Brain pericyte (primary cell): ENCODE measurements around the gene CCDC33.

Experiments used
- DNase-seq: peaks from one replicate; pipeline ENCODE4 v3.0.0-alpha.2; 2012; ENCODE audit warnings: low read depth, low spot score

The CCDC33 gene

DNA sequence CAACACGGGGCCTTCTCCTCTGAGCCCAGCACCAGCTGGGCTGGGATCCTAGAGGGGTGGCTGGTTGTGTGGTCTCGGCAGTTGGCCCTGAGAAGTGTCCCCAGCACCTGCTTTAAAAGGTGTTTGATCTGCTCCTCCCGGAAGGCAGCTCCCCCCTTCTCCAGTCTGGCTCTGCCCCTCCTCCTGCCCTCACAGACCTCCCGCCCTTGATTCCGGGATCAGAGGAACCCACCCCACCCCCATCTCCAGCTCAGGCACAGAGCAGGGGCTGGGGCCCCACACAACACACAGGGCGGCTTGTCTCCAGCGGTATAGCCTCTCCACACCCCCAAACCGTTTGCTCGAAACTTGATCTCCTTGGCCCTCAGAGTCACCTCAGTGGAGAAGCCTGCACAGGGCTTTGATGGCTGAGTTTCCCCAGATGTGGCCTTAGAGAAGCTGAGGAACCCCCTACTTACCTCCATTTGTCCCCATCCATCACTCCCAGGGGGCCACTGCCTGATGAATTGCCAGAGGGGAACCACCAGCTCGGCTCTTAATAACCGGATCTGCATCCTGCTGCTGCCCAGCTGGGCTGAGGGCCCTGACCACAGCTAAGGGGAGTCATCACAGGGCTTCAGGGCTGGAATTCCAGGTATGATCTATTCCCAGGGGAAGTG, 27.1 kb upstream of the CCDC33 start:
- no peak for DNase-seq

DNA sequence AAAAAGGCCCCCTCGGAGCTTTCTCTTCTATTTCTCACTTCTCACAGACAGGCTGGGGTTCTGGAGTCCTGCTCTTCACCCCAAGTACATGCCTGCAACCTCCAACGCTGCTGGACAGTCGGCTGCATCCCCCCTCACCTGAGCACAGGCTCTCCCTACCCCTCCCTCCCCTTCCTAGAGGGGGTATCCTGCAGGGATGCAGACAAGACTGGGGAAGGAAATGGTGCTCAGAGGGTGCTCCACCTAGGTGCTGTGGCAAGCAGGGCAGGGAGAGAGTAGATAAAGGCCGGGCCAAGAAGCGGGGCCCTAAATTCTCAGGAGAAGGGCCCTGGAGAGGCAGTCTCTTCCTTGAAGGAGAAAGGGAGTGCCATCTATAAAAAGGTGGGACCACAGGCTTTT, 26.6 kb upstream of the CCDC33 start:
- no peak for DNase-seq

DNA sequence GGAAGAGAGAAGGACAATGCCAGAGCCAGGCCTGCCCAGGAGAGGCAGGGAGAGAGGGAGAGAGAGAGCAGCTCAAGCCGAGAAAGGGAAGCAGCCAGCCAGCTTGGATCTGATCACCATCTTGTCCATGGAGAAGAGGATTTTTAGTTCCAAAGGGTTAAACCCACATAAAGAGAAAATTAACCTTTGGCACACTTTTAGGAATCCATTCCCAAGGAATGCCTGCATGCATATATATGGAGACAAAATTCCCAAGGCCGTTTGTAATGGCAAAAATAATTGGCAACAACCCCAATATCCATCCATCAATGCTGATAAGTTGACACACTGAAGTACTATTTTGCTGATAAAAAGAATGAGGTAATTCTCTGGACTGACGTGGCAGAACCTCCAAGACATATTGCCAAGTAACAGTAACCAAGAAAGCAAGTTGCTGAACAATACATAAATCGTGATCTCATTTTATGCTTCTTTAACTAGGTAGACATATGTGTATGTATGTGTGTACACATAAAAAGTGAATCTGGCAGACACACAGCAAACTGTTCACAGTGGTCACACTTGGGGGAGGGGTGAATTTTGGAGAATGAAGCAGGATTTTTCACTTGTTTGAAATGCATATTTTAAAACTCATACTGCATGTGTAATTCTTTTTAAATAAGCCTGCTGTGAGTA, 26.0 kb upstream of the CCDC33 start:
- DNase-seq = no peak

DNA sequence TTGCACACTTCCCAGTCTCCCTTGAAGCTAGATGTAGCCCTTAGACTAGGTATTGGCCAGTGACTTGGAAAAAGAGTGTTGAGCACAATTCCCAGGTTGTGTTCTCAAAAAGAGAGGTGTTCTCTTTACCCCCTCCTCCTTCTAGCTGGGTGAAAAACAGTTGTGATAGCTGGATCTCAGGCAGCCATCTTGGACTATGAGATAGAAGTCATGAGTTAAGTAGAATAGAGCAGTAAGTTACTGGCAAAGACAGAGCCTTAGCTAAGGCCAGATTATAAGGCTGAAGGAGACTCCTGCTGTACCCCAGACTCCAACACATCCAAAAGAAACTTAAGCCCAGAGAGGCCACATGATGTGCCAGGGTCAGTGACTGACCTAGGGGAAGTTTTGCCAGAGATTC, 25.4 kb upstream of the CCDC33 start:
- no peak for DNase-seq

DNA sequence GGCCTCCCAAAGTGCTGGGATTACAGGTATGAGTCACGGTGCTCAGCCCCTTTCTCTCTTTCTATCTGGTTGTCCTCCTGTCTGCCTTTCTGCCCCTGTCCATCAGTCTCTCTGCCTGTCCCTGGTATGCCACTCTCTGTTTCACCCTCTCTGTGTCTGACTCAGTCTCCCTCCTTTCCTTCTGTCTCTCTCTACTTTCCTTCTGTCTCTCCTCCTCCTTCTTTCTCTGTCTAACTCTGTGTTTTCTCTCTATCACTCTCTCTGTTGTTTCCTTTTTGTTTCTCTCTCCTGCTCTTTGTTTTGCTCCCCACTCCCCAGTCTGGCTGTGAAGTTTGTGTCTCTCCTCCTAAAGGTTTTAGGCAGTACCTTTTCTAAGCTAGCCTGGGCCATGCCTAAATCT, 24.5 kb upstream of the CCDC33 start:
- no peak for DNase-seq

DNA sequence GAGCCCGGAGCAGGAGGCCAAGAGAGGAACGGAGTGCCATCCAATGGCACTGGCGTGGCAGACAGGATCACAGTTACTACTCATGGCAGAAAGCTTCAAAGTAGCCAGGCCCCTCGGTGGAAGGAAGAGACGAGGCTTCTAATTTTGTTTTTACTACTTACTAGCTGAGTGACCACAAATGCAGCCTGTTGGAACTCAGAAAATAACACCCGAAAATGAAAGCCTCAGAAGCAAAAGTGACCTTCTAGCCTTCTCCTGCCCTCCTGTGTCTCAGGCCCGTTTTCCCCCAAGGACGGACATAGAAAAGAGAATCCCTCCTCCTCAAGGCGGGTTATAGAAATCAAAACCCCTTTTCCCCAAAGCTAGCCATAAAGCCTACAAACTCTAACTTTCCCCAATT, 23.6 kb upstream of the CCDC33 start:
- no peak for DNase-seq

DNA sequence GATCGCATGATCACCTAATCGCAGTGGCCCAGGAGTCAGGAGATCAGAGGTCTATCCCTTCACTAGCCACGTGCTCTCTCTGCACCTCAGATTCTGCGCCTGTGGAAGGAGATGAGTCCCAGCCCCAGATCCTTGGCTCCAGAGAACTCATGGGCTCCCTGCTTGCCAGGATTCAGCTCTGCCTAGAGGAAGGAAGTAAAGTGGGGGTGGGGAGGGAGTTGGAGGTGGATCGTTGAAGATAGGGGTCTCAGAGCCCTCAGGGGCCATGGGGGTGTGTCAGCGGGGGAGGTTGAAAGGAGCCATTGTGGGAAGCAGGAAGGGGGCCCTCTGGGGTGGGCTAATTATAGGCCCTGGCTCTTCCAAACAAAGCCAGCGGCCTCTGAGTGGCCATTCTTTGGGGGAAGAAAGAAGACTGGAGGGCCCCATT, 22.3 kb upstream of the CCDC33 start:
- no peak for DNase-seq

DNA sequence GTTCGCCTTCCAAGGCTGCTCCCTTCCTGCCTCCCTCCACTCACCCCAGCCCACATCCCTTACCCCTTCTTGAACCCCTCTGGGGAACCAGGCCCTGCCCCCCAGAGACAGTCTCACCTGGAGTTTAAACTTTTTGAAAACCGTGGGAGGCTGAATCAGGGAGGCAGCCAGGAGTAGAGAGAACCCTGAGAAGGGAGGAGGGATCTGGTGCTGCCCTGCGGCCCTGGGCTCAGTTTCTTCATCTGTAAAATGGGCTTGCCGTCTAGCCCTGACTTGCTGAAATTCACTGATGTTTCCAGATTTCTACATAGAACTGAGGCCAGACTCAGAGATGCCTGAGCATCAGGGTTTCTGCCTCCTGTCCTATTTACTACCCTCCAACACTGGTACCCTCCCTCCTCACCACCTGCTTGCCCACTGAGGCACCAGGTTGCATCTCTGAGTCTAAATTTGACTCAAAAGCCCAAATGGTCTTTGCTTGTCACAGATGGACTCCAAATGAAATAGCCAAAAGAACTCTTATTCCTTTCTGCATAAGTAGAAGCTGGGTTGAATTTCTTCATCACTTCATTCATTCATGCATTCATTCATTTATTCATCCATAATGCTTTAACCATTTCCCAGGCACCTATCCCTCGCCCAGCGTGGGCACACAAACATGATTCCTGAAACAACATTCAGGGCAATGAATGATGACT, 21.7 kb upstream of the CCDC33 start:
- no peak for DNase-seq

DNA sequence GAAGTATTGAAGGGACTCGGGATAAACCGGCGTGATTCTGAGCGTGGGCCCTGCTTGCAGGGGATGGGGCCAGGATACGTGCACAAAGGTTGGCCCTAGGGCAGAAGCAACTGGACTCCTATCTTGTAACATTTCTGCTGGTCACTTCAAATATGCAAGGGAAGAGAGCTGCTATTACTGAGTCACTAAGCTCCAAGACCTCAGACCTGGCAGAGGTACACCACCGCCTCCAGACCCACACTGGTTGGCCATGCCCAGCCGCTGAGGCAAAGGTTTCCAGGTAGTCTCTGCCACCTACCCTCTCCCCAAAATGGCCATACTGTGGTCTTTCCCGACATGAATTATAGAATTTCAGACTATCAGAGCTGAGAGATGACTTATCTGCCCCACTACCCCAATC, 20.2 kb upstream of the CCDC33 start:
- no peak for DNase-seq

DNA sequence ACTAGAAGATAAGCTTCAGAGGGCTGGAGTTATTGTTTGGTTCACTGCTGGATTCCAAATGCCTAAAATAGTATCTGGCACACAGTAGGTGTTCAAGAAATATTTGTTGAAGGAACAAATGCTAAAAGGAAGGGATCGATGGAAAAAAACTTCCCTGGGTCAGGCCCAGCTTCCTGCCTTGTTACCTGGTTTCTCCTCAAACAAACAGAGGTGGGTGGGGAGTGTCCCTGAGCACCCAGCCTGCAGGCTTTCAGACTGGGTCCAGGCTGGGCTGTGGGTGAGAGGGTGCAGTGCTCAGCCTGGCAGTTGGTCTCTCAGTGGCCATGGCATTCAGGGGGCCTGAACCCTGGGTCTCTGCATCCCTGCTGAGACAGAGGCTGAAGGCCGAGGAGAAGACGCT, 19.2 kb upstream of the CCDC33 start:
- DNase-seq = no peak

DNA sequence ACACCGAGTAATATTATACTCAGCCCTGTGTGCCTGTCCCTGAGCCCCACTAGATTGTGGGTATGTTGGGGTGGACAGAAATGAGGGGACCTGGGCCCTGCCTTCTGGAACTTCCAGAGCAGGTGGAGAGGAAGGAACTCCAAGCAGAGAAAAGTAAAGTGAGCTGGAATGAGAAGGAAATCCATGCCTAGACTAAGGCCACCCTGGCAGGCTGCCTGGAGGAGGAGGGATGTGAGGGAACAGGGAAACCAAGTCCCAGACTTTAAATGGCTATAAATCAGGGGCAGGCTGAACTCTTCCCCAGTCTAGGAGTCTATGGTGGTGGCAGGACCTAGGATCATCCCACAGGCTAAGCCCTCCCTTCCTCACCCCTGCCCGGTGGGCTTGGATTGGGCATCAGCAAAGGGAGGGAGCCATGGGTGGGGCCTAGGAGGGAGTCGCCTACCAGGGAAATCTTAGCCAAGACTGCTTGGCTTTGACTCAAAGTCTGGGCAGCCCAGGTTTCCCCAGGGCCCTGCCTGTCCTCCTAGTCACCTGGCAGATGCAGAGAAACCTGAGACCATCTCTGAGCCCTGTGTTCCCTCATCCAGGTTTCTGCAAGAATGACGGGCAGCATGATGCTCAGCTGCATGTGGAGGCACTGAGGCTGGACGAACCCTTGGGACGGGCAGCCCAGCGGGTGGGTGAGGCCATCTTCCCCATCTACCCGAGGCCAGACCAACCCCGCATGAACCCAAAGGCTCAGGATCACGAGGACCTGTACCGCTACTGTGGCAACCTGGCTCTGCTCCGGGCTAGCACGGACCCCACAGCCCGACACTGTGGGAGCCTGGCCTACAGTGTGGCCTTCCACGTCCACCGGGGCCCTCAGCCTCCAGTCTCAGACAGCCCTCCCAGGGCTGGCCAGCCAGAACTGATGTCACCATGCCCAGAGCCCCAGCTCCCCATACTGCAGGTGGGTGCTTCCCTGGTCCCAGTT, 17.9 kb upstream of the CCDC33 start:
- DNase-seq = no peak

DNA sequence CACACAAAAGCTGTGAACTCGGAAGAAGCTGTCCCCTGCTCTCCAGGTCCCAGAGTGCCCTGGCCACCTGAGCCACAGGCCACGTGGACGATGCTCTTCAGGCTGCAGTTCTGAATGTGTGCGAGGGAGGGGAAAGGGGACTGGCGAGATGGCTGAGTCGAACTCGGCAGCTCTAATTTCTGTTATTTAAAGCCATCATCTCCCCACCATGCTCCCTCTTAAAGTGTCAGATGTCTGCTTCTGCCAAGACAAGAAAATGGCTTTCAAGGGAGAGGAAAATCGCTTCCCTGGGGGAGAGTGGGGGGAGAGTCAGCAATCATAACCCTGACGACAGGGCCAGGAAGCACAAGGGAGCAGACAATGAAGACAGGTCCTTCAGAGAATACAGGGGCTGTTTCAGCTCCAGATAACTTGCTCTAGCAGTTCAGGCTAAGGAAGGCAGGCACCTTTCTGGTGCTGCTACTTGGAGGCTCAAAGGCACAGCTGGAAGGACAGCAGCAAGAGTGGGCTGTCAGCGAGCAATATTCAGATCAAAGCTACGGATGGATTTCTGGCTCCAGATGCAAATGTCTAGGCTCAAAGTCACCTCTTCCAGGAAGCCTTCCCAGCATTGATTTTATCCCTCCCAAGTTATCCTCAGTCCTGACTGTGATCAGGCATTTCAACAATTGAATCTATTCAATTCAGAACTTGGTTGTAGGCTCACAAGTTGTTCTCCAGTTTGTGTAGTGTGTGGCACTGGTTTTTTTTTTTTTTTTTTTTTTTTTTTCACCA, 15.5 kb upstream of the CCDC33 start:
- DNase-seq = no peak

DNA sequence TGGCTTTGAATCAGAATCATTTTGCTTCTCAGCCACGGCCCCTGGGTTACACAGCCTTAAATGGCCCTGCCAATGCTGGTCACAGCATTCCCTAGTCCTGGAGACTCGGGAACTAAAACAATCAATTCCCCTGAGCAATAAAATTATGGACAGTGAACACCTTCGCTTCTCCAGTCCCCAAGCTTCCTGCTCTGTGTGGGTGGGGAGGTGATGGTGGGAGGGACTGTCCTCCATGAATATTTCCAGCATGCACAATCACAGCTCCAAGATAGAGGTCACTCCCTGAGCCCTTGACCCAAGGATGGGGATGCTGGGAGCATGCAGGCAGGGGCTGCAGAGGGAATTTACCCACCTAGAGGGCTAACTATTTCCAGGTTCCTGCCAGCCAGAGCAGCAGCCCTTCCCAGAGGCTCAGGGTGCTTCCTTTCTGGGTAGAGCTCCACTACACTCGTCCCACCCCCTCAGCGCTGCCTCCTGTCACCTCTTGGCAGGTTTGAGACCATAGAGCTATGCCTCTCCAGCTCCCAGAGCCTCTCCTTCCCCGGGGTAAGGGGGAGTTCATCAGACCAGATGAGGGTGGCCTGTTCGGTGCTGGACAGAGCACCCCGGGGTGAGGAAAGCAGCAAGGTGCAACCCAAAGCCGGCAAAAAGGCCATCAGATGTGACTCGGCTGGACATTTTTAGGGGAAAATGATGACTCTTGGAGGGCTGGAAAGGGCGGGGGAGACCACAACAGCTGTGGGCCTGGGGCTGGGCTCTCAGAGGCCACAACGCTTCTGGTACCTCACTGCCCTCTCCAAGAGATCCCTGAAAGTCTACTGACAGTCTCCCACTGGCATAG, 14.5 kb upstream of the CCDC33 start:
- no peak for DNase-seq

DNA sequence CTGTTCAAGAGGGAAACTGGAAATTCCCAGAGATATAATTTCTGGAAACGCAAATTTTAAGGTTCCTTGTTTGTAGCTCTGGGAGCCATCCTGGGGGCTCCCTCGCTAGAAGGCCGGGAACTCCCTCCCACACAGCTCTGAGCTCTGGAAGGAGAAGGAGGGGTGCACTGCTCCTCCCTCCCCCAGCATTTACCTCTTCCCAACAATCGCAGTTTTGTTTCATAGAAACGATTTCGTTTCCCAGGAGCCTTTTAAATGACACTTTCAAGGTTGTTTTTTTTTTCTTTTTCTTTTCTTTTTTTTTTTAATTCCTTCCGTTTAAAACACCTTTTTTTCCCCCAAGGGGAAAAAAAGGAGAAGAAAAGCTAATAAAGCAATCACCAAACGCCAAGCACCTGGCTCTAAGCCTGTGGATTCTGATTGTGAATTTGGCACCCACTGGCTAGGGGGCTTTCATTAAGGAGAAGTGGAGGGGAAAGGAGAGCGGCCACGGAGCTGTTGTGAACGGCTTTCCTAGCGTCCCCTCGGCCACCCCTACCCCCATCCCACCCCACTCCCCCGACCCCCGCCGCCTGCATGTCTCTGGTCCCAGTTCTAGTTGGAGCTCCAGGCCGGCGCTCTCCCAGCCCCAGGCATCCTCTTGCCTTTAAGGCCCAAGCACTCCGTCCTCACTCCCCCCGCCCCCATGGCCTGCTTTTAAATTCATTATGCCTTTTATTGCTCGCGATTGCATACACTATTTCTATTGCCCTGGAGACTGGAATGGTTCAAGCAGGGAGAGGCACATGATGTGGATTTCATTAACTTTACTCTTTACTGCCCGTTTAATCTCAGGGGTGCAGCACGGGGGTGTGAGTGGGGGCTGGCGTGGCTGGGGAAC, 13.6 kb upstream of the CCDC33 start:
- DNase-seq = no peak

DNA sequence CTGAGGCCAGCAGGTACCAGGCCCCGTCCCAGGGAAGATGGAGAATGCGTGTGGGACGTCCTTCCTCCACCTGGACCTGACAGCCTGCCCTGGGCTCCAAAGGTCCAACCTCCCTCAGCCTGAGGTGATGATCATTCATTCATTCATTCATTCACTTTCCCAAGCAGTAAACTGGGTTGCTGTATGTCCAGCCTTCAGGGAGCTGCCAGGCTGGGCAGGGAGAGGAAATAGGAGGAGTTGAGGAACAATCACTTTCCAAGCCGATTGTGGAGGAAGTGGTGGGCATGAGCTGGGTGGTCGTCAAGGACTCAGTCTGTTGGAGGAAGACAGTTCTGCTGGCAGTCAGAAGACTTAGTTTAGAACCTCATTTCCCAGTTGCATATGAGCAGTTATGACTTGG, 10.2 kb upstream of the CCDC33 start:
- DNase-seq = no peak

DNA sequence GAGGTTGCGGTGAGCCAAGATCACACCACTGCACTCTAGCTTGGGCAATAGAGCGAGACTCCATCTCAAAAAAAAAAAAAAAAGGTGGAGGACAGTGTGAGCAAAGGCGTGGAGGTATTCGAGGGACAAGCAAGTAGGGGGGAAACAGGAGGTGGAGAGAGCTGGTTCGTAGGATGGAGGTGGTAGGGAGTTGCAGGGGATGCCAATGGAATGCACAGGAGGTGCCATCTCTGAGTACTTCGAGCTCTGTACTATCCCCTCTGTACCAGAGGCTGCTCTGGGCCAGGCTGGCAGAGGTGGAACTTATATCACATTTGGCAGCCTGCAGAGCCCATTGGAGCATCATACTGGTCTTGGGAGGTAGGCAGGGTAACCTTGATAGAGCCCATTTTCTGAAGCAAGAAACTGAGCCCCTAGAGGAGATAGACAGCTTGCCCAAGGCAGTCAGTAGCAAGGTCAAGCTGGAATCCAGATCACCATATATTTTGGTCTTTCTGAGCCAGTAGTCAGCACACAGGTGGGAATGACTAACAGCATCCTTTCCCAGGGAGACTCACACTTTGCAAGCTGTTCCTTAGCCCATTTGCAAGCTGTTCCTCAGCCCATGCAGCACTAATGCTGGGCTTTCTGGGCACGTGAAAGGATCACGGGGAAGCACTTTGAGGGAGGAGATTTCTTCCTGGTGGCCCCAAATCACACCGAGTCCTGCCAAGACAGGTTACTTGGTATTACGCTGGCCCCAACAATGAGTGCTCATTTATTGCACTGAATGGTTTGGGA, 9.2 kb upstream of the CCDC33 start:
- DNase-seq = no peak

DNA sequence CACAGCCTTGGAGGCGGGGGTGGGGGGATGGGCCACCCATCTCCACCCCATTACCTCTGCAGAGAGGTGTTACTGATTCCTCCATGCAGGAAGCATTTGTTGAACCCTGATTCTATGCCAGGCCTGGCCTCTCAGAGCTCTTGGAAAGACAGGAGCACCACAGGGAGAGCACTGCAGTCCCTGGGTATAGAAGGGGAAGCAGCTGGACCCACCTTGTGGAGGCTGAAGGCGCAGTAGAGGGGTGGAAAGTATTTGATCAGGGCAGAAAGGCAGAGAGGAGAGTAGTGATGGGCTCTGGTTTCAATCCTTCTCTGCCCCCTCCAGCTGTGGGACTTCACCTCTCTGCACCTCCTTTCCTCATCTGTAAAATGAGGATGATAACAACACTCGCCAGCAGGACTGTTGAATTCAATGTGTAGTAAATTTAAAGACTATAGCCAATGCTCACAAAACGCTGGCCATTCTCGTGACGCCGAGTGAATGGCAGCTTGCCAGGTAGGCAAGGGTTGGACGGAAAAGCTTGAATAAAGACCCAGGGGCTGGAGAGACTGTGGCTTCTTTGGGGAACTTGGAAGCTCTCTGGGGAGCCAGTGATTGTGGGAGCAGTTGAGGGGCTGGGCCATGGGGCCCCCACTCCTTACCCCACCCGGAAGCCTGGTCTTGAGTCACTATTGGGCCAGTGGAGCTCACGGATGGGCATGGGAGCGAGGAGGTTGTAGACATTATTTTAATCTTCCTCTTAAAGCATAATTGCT, 8.0 kb upstream of the CCDC33 start:
- no peak for DNase-seq

DNA sequence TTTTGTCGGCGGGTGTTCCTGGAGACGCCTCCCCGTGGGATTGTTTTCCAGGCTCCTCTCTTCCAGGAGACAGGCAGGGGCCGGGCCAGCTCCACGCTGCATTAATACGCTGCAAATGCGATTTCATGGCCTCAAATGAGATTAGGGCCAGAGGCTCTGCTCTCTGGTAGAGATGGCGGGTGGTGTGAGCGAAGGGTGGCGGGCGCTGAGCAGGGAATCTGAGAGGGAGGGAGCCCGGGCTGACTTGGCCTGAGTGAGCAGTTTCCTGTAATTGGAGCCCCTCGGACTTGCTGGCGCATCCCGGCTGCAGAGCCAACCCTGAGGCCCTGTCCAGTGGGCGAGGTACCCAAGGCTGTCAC, 7.4 kb upstream of the CCDC33 start:
- no peak for DNase-seq
